DLD1 (cell line): ENCODE measurements around the gene CDKN1B.

Experiments used
- in situ Hi-C: cut with HindIII; loops from 2 replicates; pipeline ENCODE4 v1.10.0; 2017; ENCODE audit warnings: low sequenced_read_pairs

Gene CDKN1B

GRCh38 chr12:12716793-12717585, at the start of gene CDKN1B:
Gene CDKN1B, plus strand, starts transcription at chr12:12717368. Its CDS starts 472 bp downstream, at chr12:12717840.
- in situ Hi-C loops = no loop called here

DNA sequence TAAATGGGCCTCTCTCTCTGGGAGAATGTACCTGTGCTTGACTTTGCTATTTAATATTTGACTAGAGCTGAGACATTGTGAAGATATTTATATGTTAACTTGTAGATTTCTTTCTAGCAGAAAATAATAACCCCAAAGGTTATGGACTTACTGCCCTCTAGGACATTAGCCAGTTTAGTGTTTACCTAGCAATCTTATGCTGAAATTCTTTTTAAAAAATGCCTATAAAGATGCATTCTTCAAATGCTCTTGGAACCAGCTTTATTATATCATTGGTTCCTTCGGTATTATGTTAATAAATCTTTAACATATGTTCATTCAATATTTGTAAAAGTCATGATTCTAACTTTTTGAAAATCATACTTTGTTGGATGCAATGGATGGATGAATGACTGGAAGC, 49.2 kb upstream of the CDKN1B start:
- in situ Hi-C loops = loop anchor here (25.0 kb wide), 1 partner anchor 281 kb away; no protein-coding TSS in a partner anchor

DNA sequence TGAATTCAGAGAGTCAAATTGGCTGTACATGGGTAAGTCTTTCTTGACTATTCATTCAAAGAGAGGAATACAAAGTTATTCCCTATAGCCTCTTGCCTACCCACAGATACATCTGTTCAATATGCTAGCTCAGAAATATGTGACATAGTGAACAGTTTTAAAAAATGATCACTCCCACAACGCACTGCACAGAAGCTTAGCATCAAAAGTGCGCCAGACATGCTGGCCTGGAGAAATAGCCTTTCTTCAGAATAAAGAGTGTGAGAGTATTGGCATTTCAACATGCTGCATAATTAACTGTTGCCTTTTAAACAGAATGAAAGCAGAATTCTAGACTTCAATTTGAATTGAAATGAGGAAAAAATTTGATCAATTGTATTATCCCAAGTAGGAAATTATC, 48.1 kb upstream of the CDKN1B start:
- in situ Hi-C loops = loop anchor here (25.0 kb wide), 1 partner anchor 282 kb away; no protein-coding TSS in a partner anchor

DNA sequence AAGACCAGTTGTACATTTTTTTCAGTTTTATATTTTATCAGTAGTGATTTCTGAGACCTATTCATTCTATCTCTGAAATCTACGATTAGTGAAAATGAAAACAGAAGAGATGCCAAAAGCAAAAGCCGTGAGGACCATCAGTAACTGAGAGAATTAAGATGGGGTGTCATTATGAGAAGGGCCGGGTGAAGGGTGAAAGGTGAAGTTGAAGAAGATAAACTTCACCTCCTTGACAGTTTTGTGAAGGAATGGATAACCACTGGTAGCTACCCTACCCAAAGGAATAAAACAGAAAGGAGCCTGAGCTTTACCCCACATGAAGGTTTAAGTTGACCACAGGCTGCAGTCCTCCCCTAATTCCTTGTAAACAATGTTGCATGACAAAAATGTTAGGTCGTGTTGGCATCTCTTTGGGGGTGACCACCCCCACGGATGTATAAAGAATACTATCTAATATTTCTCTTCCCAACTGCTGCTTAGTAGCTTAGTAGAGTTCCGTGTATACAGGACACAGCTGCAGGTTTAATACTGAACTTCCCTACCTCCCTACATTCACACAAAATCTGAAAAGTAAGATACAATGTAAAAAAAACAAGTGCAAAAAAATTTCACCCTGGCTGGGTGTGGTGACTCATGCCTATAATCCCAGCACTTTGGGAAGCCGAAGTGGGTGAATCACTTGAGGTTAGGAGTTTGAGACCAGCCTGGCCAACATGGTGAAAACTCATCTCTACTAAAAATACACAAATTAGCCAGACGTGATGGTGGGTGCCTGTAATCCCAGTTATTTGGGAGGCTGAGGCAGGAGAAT, 45.1 kb upstream of the CDKN1B start:
- in situ Hi-C loops = loop anchor here (25.0 kb wide), 1 partner anchor 285 kb away; no protein-coding TSS in a partner anchor

DNA sequence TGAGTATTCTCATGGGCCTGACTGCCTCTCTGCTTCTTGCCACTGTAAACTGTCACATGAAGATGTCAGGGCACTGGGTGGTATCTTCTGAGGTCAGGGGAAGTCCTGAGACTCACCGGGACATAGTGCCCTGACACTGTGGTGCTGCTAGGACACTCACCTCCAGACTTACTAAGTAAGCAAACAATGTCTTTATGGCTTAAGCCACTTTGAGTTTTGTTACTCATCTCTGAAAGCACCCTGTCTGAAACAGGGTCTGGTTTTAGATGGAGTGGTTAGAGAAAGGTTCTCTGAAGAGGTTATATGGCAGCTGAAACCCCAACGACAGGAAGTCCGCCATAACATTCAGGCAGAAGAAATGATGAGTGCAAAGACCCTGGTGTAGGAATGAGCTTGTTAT, 43.9 kb upstream of the CDKN1B start:
- in situ Hi-C loops = loop anchor here (25.0 kb wide), 1 partner anchor 286 kb away; no protein-coding TSS in a partner anchor

DNA sequence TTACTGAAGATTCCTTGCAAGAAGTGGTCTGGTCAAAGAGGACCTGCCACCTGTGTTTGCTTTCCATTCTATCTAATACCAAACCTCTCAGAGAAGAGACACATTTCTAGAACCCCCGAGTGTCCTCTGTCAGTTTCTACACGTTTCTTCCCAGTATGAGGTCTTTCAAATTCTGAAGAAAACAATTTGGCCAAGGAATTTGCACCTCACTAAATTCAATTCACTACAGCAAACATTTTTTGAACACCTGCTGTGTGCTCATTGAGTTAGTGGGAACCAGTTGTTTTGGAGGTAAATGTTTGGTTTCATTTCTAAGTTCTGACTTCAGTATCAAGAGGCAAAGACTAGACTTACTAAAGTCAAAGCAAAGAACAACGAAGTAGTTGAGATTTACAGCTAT, 40.6 kb upstream of the CDKN1B start:
- in situ Hi-C loops = no loop called here

DNA sequence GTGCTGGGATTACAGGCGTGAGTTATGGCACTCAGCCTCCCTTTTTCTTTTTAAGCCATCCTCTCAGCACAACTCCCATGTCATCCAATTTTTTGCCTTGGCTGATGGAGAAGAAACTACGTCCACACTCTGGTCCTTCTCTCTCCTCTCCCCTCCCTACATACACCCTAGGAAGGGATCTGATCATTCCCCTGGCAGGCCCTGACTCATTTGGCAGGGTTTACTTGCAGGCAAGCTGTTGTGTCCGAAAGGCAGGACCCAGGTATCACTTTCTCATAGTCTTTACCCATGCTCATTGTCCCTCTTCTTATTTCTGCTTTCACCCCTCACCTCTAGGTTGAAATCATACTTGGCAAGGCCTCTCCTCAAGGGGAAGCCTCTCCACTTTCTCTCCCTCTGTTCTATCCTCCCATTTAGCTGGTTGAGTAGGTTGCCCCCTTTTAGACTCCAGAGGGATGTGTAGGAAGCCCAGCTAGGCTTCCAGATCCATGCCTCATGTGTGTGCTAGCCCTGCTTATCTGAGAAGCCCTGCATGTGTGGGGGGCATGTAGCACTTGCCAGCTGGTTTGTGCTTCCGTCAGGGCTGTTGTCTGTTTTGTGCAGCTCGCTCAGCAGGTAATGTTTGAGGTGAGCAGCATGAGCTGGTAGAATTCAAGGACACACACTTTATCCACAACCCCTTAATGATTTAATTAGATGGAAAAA, 36.0 kb upstream of the CDKN1B start:
- in situ Hi-C loops = no loop called here

GRCh38 chr12:12682284-12682683, 34.9 kb upstream of the CDKN1B start:
- in situ Hi-C loops = no loop called here

- in situ Hi-C loops = no loop called here
Measured at GRCh38 chr12:12683136-12683697, 34.0 kb upstream of the CDKN1B start.

GRCh38 chr12:12683725-12684124, 33.4 kb upstream of the CDKN1B start:
- in situ Hi-C loops = no loop called here

DNA sequence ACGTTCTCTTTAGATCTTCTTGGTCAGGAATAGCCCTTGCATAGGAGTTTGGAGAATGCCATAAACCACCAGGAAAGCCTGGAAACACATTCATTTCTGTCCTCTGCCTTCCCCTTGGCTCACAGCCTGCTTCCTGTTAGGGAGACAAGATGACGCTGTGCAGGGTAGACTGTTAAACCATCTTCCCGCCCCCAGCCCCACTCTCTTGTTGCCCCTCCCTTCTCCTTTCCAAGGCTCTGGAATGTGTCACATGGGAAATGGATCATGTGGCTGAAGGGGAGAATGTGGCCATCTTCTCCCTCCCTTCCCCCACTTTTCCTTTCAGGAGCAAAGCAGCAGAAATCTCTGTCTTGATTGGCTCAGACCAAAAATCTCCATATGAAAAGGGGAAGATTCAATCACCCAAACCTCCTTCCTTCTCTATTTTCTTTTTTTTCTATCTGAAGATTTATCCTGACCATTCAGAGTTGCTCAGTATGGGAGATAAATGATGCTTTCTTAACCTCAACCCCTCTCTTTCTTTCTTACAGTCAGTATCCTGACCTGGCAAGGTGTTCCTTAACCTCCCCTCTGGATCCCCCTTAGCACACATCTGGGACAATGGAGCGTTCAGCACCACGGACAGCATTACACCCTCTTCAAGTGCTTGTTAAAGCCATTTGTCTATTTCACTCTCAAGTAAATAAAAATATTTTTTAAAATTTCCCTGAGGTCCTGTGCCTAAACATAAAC, 32.6 kb upstream of the CDKN1B start:
- in situ Hi-C loops = no loop called here

GRCh38 chr12:12685305-12685704, 31.9 kb upstream of the CDKN1B start:
- in situ Hi-C loops = no loop called here

- in situ Hi-C loops = no loop called here
Measured at GRCh38 chr12:12686472-12686871, 30.7 kb upstream of the CDKN1B start.

GRCh38 chr12:12686925-12687324, 30.2 kb upstream of the CDKN1B start:
- in situ Hi-C loops = no loop called here

GRCh38 chr12:12689647-12690300, 27.4 kb upstream of the CDKN1B start:
- in situ Hi-C loops = no loop called here

DNA sequence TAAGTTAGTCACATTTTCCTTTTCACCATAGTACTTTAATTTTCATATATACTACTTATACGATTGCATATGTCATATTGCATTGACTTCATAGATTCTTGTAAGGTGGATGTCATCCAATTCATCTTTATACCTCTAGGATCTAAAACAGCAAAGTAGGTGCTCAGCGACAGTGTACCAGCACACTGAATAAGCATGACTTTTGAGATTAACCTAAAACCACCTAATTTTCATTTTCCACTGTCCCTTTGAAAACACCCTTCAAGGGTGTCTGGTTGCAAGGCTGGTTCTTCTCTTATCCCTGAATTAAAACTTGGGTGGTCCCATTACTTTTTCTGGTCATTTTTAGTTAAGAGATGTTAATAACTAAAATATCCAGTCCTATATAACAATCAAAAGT, 25.6 kb upstream of the CDKN1B start:
- in situ Hi-C loops = no loop called here

DNA sequence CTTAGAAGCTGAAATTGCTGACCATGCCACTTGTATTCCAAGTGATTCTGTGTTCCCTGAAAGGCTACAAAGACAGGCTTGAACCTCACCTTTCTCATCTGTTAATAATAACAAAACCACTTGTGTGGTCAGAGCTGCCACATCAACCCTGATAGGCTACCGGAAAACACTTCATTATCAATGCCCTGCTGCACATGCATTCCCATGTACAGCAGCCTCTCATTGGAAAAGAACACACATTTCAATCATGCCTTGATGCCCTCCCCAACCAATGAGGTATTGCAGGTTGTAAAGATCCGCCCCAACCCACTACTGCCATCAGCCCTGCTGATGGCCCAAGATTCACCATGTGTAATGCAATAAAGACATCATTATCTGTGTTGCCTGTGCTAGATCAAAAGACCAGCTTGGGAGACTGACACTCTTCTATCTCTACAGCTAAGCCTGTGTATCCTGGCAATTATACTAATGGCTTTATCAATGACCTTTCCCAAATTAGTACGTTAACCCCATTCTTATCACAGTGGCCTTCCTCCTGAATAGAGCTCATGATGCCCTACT, 24.0 kb upstream of the CDKN1B start:
- in situ Hi-C loops = no loop called here

DNA sequence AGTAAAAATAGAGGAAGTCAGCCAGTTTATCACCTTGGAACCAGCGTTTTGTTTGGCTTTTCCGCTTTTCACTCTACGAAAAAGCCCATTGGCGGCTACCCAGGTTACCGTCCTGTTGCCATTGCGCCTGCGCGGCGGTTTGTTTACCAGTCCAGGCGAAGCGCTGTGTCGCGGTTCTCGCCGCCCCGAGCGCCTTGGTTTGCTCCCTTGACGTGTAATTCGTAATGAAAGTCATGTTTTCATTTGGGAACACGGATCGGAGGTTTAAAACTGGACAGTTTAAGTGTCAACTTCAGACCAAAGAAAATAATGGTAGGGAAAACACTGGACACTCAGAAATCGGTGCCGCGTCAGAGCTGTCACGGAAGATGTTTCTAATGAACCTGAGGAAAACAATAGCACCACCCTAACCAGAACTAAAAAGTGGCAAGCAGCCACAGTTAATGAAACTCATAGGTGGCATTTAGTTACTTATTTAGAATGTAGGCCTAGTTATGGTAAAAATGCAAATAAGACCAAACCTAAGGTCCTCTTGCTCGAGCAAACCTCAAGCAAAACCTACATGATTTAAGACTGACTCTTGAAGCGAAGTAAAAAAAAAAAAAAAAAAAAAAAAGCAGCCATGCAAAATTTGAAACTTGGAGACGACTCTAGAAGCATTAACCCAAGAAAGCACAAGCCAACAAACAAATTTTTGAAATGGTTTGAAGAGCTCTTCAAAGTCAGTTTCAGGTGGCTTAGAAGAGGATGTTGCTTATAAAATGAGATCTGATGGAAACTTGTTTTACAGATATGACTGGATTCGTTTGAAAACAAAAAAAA, 20.4 kb upstream of the CDKN1B start:
- in situ Hi-C loops = no loop called here

GRCh38 chr12:12699345-12699744, 17.8 kb upstream of the CDKN1B start:
- in situ Hi-C loops = no loop called here
